HPDE6-E6E7 (cell line): Measurements from ENCODE around the gene TSKS.
"Not testable (repeated sequence)": the region's sequence is repeated elsewhere in the genome, so short reads cannot be mapped to it uniquely, and the experiment has no call there.

ENCODE experiments used
- DNase-seq: peaks from one replicate; pipeline ENCODE4 v3.0.0; 2011; ENCODE audit warnings: missing footprints; ENCODE audit errors: extremely low spot score

The TSKS gene

GRCh38 chr19:49766007-49766929 is 3.2 kb upstream of the TSKS start:
- peak; percentile 100 for DNase-seq

- DNase-seq = no peak
These were observed 1.2 kb upstream of the TSKS start for GRCh38 chr19:49764341-49764740.

- no peak for DNase-seq
These were observed 1.3 kb downstream of the TSKS start for GRCh38 chr19:49761625-49762311.

- no peak for DNase-seq
These were observed 1.9 kb downstream of the TSKS start for GRCh38 chr19:49761249-49761624.

- DNase-seq = no peak
These were observed 4.8 kb downstream of the TSKS start for GRCh38 chr19:49758292-49758691.

GRCh38 chr19:49755956-49756355 is 7.2 kb downstream of the TSKS start:
- DNase-seq = no peak

- no peak for DNase-seq
These were observed 10.4 kb downstream of the TSKS start for GRCh38 chr19:49752701-49753100.

GRCh38 chr19:49749771-49750170 is 13.3 kb downstream of the TSKS start:
- DNase-seq = no peak

GRCh38 chr19:49749055-49749716 is 13.9 kb downstream of the TSKS start:
- no peak for DNase-seq

- no peak for DNase-seq
These were observed 16.7 kb downstream of the TSKS start for GRCh38 chr19:49746206-49746958.

GRCh38 chr19:49744946-49745381 is 18.1 kb downstream of the TSKS start:
- DNase-seq = no peak

- DNase-seq = no peak
These were observed 21.8 kb downstream of the TSKS start for GRCh38 chr19:49741210-49741844.

GRCh38 chr19:49739933-49740332 is 23.2 kb downstream of the TSKS start:
- DNase-seq = no peak

- no peak for DNase-seq
These were observed 24.0 kb downstream of the TSKS start for GRCh38 chr19:49739098-49739497.

- DNase-seq = no peak
These were observed 24.8 kb downstream of the TSKS start for GRCh38 chr19:49738268-49738667.

GRCh38 chr19:49730166-49730565 is 32.9 kb downstream of the TSKS start:
- DNase-seq = no peak

- DNase-seq = no peak
These were observed 35.7 kb downstream of the TSKS start for GRCh38 chr19:49727217-49728030.

GRCh38 chr19:49719420-49719819 is 43.7 kb downstream of the TSKS start:
- not testable (repeated sequence) for DNase-seq

GRCh38 chr19:49718991-49719390 is 44.1 kb downstream of the TSKS start:
- DNase-seq = no peak

GRCh38 chr19:49718511-49718910 is 44.6 kb downstream of the TSKS start:
- no peak for DNase-seq
